ENCODE results near the gene GORAB. TPM values are rescaled to one million over a fixed set of nuclear protein-coding genes. Genes with fewer than 3 reads are reported as not detected.

The GORAB gene
- total RNA-seq, 1 donor from 2014 or later = 13.9 TPM

DNA sequence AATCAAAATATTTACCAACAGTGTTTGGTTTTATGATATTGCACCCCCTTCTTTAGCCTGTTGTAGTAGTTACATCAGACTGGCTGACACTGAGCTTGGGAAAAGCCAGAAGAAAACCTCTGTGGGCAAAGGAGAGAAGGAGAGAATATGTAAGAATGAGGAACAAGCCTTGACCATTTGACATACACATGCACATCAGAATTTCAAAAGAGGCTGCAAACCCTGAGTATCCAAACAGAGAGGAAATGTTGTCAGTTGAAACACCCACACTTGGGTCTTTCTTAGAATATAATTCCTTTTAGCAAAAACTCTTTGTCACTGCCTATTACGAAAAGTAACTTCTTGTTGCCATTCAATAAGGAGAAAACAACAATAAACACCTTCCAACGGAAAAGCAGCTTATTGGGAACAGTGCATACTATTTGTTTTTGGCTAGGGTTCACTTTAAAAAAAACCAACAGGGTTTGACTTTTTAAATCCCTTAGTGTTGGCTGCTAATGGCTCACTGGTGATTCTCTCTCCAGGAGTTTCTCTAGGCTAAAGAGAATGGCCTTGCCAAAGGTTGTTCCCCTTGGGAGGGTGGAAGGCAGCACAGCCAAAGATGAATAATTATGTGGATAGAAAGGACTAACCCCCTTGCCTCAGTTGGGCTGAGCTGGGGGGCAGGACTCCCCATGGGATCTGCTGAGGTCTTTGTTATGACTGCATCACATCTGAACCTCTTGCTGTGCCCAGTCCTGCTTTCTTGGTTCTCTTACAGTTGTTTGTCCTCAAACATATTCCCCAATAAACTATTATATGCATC, 48.9 kb downstream of the GORAB start:
- H3K27me3 ChIP-seq = no peaks in the 10 kb centered on the region
- no peaks in the 10 kb centered on the region for H3K36me3 ChIP-seq
- ATAC-seq = peak; percentile 86
- DNase-seq = no peak
- H3K27ac ChIP-seq = no peak overlapping the region
- no peaks in the 10 kb centered on the region for H3K4me1 ChIP-seq
- intact Hi-C loops (cut with DNase I) = no loop called here
- H3K9me3 ChIP-seq = no peaks in the 10 kb centered on the region
- TF ChIP-seq, protein P1, sequence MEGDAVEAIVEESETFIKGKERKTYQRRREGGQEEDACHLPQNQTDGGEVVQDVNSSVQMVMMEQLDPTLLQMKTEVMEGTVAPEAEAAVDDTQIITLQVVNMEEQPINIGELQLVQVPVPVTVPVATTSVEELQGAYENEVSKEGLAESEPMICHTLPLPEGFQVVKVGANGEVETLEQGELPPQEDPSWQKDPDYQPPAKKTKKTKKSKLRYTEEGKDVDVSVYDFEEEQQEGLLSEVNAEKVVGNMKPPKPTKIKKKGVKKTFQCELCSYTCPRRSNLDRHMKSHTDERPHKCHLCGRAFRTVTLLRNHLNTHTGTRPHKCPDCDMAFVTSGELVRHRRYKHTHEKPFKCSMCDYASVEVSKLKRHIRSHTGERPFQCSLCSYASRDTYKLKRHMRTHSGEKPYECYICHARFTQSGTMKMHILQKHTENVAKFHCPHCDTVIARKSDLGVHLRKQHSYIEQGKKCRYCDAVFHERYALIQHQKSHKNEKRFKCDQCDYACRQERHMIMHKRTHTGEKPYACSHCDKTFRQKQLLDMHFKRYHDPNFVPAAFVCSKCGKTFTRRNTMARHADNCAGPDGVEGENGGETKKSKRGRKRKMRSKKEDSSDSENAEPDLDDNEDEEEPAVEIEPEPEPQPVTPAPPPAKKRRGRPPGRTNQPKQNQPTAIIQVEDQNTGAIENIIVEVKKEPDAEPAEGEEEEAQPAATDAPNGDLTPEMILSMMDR (IDR thresholded peaks at IDR 0.05) = no peak
- no peak overlapping the region for H3K4me3 ChIP-seq

DNA sequence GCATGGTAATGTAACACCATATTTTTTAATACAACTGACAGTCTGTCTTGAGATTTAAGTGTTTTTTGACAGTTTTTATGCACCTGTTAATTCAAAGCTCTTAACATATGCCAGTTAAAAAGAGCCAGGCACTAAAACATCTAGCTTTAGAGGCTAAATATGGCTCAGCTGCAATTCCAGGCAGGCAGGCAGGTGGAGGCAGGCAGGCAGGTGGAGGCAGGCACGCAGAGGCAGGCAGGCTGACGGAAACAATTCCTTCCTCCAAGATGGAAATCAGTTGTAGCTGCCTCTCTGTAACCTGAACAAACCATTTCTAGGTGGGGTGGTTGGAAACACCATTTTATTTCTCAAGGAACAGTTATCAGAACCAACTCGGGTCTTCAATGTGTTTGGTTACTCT, 51.2 kb downstream of the GORAB start:
- TF ChIP-seq, protein P1 (IDR thresholded peaks at IDR 0.05) = no peak
- no peak for ATAC-seq
- intact Hi-C loops (cut with DNase I) = no loop called here
- Histone ChIP-seq H3K27me3 (no peaks in the 10 kb centered on the region), H3K4me1 (peaks cover 6% of the 10 kb centered on the region), H3K27ac (no peak overlapping the region), H3K4me3 (no peak overlapping the region), H3K9me3 (no peaks in the 10 kb centered on the region), H3K36me3 (no peaks in the 10 kb centered on the region)
- DNase-seq = no peak

DNA sequence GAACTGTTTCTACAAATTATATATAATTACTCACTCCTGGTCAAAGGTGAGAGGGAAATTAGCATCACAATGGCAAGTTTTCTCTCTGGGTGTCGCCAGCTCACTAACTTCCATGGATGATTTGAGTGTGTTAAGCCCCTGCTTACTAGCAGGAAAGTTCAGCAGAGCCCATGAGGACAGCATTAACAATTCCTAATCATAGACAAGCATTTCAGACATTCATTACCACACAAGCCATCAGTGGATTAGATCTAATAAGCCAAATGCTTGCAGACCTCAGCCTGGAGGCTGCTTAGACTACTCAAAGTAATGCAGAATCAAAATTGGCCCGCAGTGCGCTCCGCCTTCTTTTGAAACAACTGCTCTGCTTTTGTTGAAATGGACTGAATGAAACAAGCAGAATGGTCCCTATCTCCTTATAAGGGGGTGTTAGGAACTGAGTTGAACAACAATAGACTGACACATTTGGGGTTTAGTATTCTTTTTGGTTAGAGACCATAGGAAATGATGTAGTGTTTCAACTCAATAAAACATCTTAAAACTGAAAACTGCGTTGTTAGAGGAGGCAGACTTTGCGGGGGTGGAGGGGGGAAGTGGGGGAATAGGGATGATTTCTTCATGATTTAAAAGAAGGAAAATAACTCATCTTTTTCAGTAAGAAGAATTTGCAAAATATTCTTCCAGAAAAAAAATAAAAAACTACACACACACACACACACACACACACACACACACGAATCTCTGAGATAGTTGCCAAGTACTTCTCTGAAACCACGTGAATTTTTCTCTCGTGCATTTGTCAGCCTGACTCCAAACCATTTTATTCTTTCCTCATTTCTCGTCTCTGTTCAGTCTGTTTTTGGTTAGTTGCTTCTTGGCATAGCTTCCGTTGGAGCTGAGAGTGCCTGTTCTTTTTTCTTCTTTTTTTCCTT, 54.6 kb downstream of the GORAB start:
- peak; percentile 58 for ATAC-seq
- peak overlapping the region; percentile 49 for H3K27ac ChIP-seq
- H3K36me3 ChIP-seq = no peaks in the 10 kb centered on the region
- H3K9me3 ChIP-seq = no peaks in the 10 kb centered on the region
- H3K27me3 ChIP-seq = no peaks in the 10 kb centered on the region
- peaks cover 6% of the 10 kb centered on the region for H3K4me1 ChIP-seq
- intact Hi-C loops (cut with DNase I) = no loop called here
- H3K4me3 ChIP-seq = no peak overlapping the region
- DNase-seq = no peak
- TF ChIP-seq, protein P1 (IDR thresholded peaks at IDR 0.05) = no peak

DNA sequence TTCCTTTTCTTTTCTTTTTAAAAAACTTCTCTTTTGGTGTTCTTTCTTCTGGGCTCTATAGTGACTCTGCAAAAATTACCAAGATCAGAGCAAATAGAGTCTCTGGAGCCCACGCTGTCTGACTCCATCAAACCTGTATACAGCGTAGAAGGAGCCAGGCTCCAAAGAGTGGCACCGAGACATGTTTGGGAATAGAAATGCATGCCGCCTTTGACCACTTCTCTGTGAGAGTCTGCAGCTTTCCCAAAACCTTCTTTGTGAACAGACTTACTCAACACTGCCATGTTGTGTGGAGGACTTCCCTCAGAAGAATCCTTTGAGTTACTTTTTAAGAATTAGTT, 55.3 kb downstream of the GORAB start:
- ATAC-seq (peak; percentile 21), DNase-seq (no peak)
- intact Hi-C loops (cut with DNase I) = no loop called here
- Histone ChIP-seq H3K27me3 (no peaks in the 10 kb centered on the region), H3K27ac (peak overlapping the region; percentile 49), H3K9me3 (no peaks in the 10 kb centered on the region), H3K4me1 (peaks cover 6% of the 10 kb centered on the region), H3K4me3 (no peak overlapping the region), H3K36me3 (no peaks in the 10 kb centered on the region)
- TF ChIP-seq, protein P1 (IDR thresholded peaks at IDR 0.05) = no peak

DNA sequence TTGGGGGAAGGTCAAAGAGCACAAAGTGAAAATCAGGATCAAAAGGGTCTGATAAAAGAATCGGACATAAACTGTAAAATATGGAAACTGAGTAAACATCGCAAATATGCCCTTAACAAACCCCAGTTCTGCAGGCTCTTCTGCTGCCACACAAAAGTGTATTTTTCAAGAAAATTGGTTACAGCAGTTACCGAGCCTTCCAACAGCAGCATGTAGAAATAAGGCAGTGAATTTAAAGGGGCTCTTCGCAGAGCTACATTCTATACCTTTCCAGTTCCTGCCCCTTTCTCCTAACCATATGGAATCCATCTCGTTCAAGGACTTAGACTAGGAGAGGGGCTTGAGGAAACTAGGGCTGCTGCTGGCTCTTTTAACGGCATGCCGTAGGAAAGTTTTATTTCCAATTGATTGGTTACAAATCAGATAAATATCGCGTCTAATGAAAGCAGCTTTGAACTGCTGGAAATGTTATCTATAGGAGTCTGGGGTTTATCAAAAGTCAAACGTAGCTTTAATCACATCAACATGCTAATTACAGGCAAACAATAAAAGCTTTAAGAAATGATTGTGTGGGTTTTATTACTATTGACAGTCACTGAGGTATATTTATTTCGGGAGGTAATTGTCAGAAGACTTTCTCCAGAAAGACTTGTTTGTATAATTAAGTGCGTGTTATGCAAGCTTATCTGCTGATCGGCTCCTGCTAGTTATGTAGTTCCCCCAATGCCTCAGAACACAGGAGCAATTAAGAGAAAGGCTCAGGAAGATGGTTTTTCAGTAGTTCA, 59.1 kb downstream of the GORAB start:
- Histone ChIP-seq H3K4me3 (no peak overlapping the region), H3K9me3 (no peaks in the 10 kb centered on the region), H3K27me3 (no peaks in the 10 kb centered on the region), H3K27ac (no peak overlapping the region), H3K4me1 (peaks cover 6% of the 10 kb centered on the region), H3K36me3 (no peaks in the 10 kb centered on the region)
- ATAC-seq (no peak), DNase-seq (no peak)
- intact Hi-C loops (cut with DNase I) = no loop called here
- TF ChIP-seq, protein P1 (IDR thresholded peaks at IDR 0.05) = no peak
